HG03565 (cell line): ENCODE results near the gene HRH2.

Experiments
- ATAC-seq: cut with Tn5 transposase; IDR thresholded peaks from one replicate; pipeline ENCODE4 v1.9.1; 2021; ENCODE audit warnings: mild to moderate bottlenecking, moderate library complexity; ENCODE audit not compliant: unreplicated experiment

HRH2 gene

DNA sequence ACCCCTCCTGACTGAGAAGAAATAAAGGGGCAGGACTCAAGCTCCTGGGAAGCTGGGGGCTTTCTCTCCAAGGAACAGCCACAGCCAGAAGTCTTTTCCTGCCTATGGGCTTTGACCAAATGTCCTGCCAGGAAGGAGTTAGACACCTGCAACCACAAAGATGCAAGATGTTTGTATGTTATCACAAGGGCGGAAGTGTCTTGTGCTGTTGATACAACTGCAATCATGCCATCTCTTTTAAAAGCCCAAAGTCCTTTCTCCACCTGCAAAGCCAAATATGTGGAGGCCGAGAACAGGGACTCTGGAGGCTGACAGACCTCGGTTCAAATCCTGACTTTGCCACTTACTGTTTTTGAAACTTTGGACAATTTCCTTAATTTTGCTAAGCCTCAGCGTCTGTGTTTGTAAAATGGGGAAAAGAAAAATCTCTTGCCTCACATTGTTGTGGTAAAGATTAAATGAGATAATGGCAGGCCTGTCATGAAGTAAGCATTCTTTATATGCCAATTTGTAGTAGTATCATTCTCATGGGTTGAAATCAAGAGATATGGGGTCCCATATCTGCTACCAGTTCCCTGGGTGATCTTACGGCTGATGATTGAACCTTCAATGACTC lies 17.0 kb downstream of the HRH2 start:
- no peak for ATAC-seq

DNA sequence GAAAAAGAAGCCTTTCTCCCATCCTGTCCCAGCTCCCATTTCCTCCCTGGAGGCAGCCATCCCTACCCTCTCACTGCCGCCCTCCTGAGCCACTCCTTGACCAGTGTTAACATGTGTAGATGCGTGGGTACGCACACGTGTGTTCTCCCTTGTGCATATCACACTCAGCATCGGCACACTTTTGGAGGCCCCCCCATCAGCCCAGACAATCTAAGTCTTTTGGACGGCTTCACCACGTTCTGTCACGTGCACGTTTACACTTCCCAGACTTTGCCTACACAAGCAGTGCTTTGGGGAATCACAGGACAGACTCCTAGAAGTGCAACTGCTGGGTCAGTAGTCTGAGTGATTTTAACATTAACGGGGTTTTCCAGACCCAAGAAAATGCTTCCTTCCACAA lies 18.0 kb downstream of the HRH2 start:
- ATAC-seq, result no peak

- no peak for ATAC-seq
Observed at GRCh38 chr5:175677571-175677970, 19.7 kb downstream of the HRH2 start.

- ATAC-seq, result no peak
Observed at GRCh38 chr5:175678074-175678473, 20.2 kb downstream of the HRH2 start.

GRCh38 chr5:175679411-175679810 lies 21.5 kb downstream of the HRH2 start:
- ATAC-seq, result no peak

GRCh38 chr5:175680020-175680419 lies 22.1 kb downstream of the HRH2 start:
- no peak for ATAC-seq

DNA sequence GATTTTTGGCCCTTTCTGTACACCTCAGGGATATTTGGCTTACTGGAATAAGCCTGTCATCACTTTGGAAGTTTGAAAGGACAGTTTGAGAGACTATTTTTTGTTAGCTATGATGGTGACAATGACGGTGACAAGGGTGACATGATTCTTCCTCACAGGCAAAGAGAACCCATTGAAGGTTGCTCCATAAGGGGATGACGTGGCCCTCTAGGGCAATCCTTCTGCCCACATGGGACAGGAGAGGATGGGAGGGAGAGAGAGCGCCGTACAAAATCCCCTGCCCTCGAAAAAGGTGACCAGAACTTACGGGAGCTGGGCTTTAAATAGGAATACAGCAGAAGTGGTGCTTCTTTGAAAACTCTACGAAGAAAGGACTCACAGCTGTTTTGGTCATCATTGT lies 22.6 kb downstream of the HRH2 start:
- ATAC-seq, result no peak

DNA sequence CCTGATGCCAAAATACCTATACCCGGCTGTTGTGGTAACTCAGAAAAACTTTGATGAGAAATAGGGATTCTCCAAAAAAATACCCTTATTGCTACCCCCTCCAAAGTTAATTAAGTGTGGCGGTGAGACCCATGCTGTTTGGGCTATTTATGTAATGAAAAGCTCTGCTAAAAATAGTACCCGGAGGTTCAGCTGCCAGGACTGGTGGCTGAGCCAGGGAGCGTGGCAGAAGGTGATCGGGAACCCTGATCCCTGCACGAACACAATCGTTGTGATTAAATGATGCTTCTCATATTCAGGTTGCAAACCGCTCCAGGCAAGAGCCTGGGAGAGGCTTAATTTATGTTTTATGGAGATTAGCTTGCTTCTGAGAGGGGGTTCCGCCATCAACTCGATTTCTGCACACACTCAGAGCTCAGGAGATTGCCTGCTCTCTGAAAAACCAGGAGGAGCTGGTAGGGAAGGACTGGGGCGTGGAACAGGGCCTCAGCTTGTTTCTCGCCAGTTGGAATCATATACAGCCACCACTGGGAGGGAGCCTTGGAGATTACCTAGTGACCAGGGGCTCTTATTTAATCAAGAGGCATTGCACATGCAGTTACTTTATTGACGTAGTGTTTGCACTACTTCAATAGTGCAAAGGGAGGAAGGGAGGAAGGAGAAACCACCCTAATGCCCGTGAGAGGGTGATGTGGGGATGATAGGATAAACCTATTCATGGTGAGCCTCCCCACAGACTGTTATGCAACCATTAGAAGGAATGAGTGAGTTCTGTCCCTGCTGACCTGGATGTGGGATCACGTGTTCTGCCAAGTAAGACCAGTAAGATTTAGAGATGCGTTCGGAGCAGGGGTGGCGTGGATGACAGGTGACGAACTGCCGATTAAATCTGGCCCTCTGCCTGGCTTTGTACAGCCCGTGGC lies 23.4 kb downstream of the HRH2 start:
- ATAC-seq, result no peak

DNA sequence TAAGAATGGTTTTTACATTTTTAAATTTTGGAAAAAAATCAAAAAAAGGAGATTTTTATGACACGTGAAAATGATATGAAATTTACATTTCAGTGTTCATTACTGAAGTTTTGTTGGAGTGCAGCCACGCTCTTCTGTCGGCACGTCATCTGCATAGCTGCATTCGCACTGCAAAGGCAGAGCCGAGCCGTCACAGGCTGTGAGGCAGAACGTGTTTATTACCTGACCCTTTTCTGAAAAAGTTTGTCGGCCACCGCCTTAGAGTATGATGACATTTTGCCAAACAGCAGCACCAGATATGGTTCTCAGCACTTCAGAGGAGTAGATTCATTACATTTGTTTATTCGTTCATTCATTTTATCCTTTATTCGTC lies 24.1 kb downstream of the HRH2 start:
- no peak for ATAC-seq

DNA sequence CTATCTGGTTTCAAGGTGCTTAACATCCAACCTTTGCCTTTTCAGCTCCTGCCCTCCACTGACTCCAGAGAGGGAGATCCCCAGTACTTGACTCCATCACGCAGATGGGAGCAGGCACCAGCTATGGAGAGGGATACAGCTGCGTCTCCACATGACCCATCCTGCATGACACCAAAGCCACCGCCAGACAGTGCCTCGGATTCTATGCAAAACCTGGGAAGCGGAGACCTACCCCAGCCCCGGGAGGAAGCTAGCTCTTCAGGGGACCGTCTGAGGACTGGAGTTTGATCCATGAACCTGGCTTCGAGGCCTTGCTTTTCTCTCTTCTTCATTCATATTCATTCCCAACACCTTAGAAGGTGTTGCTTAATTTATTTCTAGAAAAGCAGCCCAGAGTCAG lies 24.8 kb downstream of the HRH2 start:
- ATAC-seq, result no peak

DNA sequence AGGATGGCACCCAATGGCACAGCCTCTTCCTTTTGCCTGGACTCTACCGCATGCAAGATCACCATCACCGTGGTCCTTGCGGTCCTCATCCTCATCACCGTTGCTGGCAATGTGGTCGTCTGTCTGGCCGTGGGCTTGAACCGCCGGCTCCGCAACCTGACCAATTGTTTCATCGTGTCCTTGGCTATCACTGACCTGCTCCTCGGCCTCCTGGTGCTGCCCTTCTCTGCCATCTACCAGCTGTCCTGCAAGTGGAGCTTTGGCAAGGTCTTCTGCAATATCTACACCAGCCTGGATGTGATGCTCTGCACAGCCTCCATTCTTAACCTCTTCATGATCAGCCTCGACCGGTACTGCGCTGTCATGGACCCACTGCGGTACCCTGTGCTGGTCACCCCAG lies 25.4 kb downstream of the HRH2 start:
- ATAC-seq, result no peak

- ATAC-seq, result no peak
Observed at GRCh38 chr5:175683921-175684320, 26.1 kb downstream of the HRH2 start.

DNA sequence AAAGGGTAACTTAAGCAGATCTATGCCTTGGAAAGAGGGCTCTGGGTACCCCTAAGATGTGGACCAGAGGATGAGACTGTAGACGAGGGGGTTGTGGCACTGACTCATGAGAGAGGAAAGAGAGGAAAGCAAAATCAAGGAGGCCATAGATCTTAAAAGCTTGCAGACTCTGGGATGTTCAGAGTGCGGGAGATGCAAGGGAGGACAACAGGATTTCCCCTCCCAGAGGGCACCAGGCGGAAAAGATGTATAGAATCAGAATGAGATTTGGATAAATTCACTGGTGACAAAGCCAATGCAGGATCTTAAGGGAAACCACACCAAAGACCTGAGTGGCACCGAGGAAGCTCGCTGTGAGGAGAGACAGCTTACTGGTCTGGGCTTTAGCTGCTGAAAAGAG lies 27.1 kb downstream of the HRH2 start:
- no peak for ATAC-seq

- no peak for ATAC-seq
Observed at GRCh38 chr5:175685701-175686350, 28.0 kb downstream of the HRH2 start.

DNA sequence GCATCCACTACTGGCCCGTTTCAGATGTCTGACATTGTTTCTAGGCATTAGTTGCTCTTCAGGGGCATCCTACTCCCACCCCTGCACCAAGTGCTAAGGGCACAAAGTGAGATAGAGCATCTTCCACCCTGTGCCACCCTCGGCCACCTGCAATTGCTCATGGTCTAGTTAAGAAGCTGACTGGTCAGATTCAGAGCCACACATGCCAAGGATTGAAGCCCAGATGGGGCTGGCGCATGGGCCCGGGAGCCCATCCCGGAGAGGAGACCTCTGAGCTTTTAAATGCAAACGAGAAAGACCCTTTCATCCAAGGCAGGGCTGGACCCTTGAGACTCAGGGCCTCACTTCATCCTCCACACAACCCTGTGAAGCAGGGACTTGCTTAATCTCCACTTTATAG lies 28.5 kb downstream of the HRH2 start:
- ATAC-seq, result no peak

GRCh38 chr5:175686826-175687225 lies 29.0 kb downstream of the HRH2 start:
- no peak for ATAC-seq

GRCh38 chr5:175687231-175687701 lies 29.4 kb downstream of the HRH2 start:
- no peak for ATAC-seq

DNA sequence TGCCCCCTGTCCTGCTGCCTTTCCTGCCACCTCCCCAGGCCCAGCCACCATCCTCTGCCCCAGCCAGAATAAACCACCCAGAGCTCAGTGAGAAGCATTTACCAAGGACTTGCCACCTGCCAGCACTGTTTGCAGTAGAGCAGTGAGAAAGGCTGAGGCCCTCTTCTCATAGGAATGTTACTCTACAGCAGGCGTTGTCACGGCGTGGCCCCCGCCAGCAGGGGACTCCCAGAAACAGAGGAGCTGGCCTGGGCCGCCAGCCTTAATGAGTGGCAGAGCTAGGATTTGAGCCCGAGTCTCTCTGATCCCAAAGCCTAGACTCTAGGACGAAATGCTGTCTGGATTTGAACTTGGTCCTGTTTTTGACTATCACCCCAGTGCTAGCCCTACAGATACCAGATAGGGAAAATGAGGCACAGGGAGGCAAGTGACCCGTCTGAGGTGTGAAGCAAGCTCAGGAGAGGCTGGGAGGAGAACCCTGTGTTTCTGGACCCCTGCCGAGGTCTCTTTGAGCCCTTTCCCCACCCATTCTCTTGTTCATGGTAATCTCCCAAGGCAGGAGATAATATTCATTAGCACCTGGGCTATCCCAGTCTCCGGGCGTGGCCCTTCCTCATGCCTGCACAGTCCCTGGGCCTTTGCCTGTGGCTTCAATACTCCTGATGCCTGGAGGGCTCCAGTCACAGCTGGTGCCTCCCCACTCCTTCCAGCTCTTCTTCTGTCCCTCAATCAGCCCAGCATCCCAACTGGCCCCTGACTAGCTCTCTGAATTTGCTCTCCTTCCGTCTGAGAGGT lies 30.7 kb downstream of the HRH2 start:
- ATAC-seq, result no peak

GRCh38 chr5:175689147-175689991 lies 31.5 kb downstream of the HRH2 start:
- no peak for ATAC-seq

DNA sequence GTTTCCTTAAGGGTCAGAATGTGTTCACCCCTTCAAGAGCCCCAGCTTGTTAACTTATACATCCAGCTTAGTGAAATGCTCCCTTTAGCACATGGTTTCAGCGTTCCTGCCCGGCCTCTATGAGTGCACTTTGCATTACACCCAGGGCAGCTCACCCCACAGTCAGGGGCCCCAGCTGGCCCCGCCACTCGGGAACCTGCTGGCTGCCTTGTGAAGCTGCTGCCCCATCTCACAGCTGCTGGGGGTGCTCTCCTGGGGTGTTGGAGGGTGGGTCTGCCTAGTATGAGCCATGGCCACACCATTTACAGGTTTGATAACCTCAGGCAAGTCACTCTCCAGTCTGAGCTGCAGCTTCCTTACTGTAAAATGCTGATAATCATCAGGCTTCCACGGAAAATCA lies 32.2 kb downstream of the HRH2 start:
- no peak for ATAC-seq
